ENCODE data around the gene NKAIN2. TPM values are rescaled to one million over a fixed set of nuclear protein-coding genes. Genes with fewer than 3 reads are reported as not detected.

NKAIN2 gene
- total RNA-seq, 1 experiment from 2014 or later, result 2.7 TPM

DNA sequence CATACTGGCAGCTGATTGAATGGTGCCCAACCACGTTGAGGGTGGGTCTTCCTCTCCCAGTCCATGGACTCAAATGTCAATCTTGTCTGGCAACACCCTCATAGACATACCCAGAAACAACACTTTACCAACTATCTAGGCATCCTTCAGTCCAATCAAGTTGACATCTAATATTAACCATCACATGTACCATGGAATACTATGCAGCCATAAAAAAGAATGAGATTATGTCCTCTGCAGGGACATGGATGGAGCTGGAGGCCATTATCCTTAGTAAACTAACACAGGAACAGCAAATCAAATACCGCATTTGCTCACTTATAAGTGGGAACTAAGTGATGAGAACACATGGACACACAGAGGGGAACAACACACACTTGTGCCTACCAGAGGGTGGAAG, 951.7 kb downstream of the NKAIN2 start:
- TF ChIP-seq CTCF (IDR thresholded peaks at IDR 0.05; ENCODE audit: unreplicated experiment), result no peak
- CTCF ChIA-PET, result no interaction called here
- no peaks in the 10 kb centered on the region for H3K9me3 Mint-ChIP-seq (ENCODE audit: unreplicated experiment)
- BruUV-seq (replicated peaks), result no TSS peak
- H3K36me3 Mint-ChIP-seq (ENCODE audit: insufficient read depth, unreplicated experiment), result no peaks in the 10 kb centered on the region
- no peak overlapping the region for H3K27ac Mint-ChIP-seq (ENCODE audit: low read depth, unreplicated experiment)
- H3K27me3 Mint-ChIP-seq (ENCODE audit: insufficient read depth, unreplicated experiment), result peaks cover 11% of the 10 kb centered on the region
- POLR2A ChIA-PET, result no interaction called here
- H3K4me3 Mint-ChIP-seq (ENCODE audit: unreplicated experiment), result no peak overlapping the region
- H3K4me1 Mint-ChIP-seq (ENCODE audit: insufficient read depth, unreplicated experiment), result peaks cover 6% of the 10 kb centered on the region
- DNase-seq (ENCODE audit: unreplicated experiment), result no peak
- intact Hi-C loops (cut with micrococcal nuclease), result no loop called here

GRCh38 chr6:124757560-124757959, 953.9 kb downstream of the NKAIN2 start:
- intact Hi-C loops (cut with micrococcal nuclease), result no loop called here
- no TSS peak for BruUV-seq (replicated peaks)
- Mint-ChIP-seq H3K4me1 (ENCODE audit: insufficient read depth, unreplicated experiment) (peaks cover 9% of the 10 kb centered on the region), H3K27me3 (ENCODE audit: insufficient read depth, unreplicated experiment) (peaks cover 3% of the 10 kb centered on the region), H3K27ac (ENCODE audit: low read depth, unreplicated experiment) (no peak overlapping the region), H3K4me3 (ENCODE audit: unreplicated experiment) (no peak overlapping the region), H3K36me3 (ENCODE audit: insufficient read depth, unreplicated experiment) (no peaks in the 10 kb centered on the region), H3K9me3 (ENCODE audit: unreplicated experiment) (no peaks in the 10 kb centered on the region)
- POLR2A ChIA-PET, result no interaction called here
- TF ChIP-seq CTCF (IDR thresholded peaks at IDR 0.05; ENCODE audit: unreplicated experiment), result no peak
- DNase-seq (ENCODE audit: unreplicated experiment), result peak; percentile 17
- CTCF ChIA-PET, result interaction anchor here (0.6 to 1.0 kb wide), 2 partner anchors 9 to 354 kb away, joined by 3 read pairs; no protein-coding TSS in a partner anchor

DNA sequence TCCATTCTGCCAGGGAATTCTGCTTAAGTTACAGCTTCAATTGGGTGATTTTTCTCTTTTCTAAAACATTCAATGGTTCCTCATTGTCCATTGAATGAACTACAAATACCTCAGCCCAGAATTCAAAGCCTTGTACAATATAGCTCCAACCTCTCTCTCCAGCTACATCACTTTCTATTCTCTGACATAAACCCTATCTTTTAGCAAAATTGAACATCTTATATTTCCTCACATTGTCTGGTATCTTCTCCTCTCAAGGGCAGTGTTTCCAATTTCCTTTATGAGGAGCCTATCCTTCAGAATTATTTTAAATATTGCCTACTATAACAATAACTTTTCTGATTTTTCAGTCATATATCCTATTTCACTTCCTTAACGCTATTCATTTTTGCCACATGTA, 955.0 kb downstream of the NKAIN2 start:
- intact Hi-C loops (cut with micrococcal nuclease), result no loop called here
- Mint-ChIP-seq H3K4me3 (ENCODE audit: unreplicated experiment) (no peak overlapping the region), H3K27me3 (ENCODE audit: insufficient read depth, unreplicated experiment) (no peaks in the 10 kb centered on the region), H3K27ac (ENCODE audit: low read depth, unreplicated experiment) (no peak overlapping the region), H3K4me1 (ENCODE audit: insufficient read depth, unreplicated experiment) (peaks cover 9% of the 10 kb centered on the region), H3K36me3 (ENCODE audit: insufficient read depth, unreplicated experiment) (no peaks in the 10 kb centered on the region), H3K9me3 (ENCODE audit: unreplicated experiment) (no peaks in the 10 kb centered on the region)
- ChIA-PET POLR2A (no interaction called here), CTCF (no interaction called here)
- no TSS peak for BruUV-seq (replicated peaks)
- no peak for TF ChIP-seq CTCF (IDR thresholded peaks at IDR 0.05; ENCODE audit: unreplicated experiment)
- DNase-seq (ENCODE audit: unreplicated experiment), result no peak

DNA sequence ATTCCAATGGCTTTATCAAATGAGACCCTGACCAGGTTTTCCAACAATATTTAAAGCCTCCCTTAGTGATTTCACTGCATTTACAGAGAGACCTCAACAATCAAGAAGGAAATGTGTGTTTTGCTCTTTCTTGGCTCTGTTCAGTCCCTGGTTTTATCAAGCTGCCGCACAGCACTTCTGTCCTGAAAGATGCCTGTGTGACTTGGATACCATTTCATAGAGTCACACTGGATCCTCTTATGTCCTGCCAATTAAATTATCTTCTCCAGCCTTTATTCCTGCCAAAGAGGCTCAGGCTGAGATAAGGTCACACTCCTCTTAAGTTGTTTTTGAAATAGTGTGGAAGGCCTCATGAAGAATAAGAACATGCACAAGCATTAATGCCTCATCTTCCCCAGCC, 961.6 kb downstream of the NKAIN2 start:
- Mint-ChIP-seq H3K36me3 (ENCODE audit: insufficient read depth, unreplicated experiment) (peaks cover under 1% of the 10 kb centered on the region), H3K9me3 (ENCODE audit: unreplicated experiment) (no peaks in the 10 kb centered on the region), H3K4me1 (ENCODE audit: insufficient read depth, unreplicated experiment) (peaks cover 3% of the 10 kb centered on the region), H3K27ac (ENCODE audit: low read depth, unreplicated experiment) (no peak overlapping the region), H3K27me3 (ENCODE audit: insufficient read depth, unreplicated experiment) (no peaks in the 10 kb centered on the region), H3K4me3 (ENCODE audit: unreplicated experiment) (no peak overlapping the region)
- ChIA-PET POLR2A (no interaction called here), CTCF (no interaction called here)
- intact Hi-C loops (cut with micrococcal nuclease), result no loop called here
- no peak for DNase-seq (ENCODE audit: unreplicated experiment)
- no peak for TF ChIP-seq CTCF (IDR thresholded peaks at IDR 0.05; ENCODE audit: unreplicated experiment)
- BruUV-seq (replicated peaks), result no TSS peak
